K562 (cell line): ENCODE measurements around the gene ICAM1. TPM values are rescaled to one million over a fixed set of nuclear protein-coding genes. Genes with fewer than 3 reads are reported as not detected.

ENCODE experiments used
- ARID2 ChIP-seq: fragments of 450-650 bp; IDR thresholded peaks from 2 replicates; pipeline ENCODE4 v1.6.1; 2017; ENCODE audit warnings: antibody characterized with exemption, mild to moderate bottlenecking
- CCNT2 ChIP-seq: IDR thresholded peaks from 2 replicates; pipeline ENCODE4 v1.6.1; 2011; ENCODE audit warnings: borderline replicate concordance, low read depth, mild to moderate bottlenecking, moderate library complexity, mixed read lengths, low read length; ENCODE audit not compliant: insufficient read length; ENCODE audit errors: extremely low read depth
- CREB1 ChIP-seq, 2 experiments: sonication (generic) in 1 of 2; formaldehyde crosslinking in 1 of 2; IDR thresholded peaks; 2 replicates each; pipeline versions ENCODE4 v1.6.1 to v1.8.0; 2012 to 2022; ENCODE audit warnings: inconsistent platforms in 1 of 2, mild to moderate bottlenecking in 1 of 2, missing genetic modification reagents in 1 of 2, moderate library complexity in 1 of 2
- RCOR1 ChIP-seq, 2 experiments: IDR thresholded peaks; 2 replicates each; pipeline ENCODE4 v1.6.1; 2012; ENCODE audit warnings: low read depth in 2 of 2, low read length in 2 of 2, borderline replicate concordance in 1 of 2, improper control_type of control experiment in 1 of 2
- SAFB ChIP-seq: fragments of 200-400 bp; formaldehyde crosslinking; IDR thresholded peaks from 2 replicates; pipeline ENCODE4 v1.6.1; 2017; ENCODE audit warnings: low read depth, low read length, borderline replicate concordance
- TCF7 ChIP-seq: sonication (generic); IDR thresholded peaks from 2 replicates; pipeline ENCODE4 v1.6.1; 2016; ENCODE audit warnings: antibody characterized with exemption, borderline replicate concordance
- ZFX ChIP-seq: sonication (generic); formaldehyde crosslinking; IDR thresholded peaks from 2 replicates; pipeline ENCODE4 v1.8.0; 2022; ENCODE audit warnings: mild to moderate bottlenecking, missing genetic modification reagents, moderate library complexity
- ZNF263 ChIP-seq: sonication (generic); formaldehyde crosslinking; IDR thresholded peaks from 2 replicates; pipeline ENCODE4 v1.8.0; 2022; ENCODE audit warnings: mild to moderate bottlenecking, missing genetic modification reagents, borderline replicate concordance
- polyA plus RNA-seq, 8 experiments: library from polyadenylated mRNA; depleted of rRNA in 4 of 8; stranded (reverse) in 5 of 8; unstranded in 3 of 8; fragments of >200 nt; fragmentation: Nextera tagmentation in 2 of 8; fragmentation: Illumina TruSeq in 1 of 8; extraction: Ambion mirVana in 2 of 8; extraction: Trizol in 1 of 8; gene quantifications; 2 replicates each; pipeline versions ENCODE4 v1.2.1 to v1.2.3, GENCODE V29; 2011 to 2014; ENCODE audit warnings: inconsistent platforms in 1 of 8, missing spikeins in 1 of 8
- total RNA-seq, 7 experiments: library from RNA; depleted of rRNA in 6 of 7; stranded (reverse); fragments of >200 nt in 6 of 7; fragmentation: Illumina TruSeq in 2 of 7; extraction: Trizol in 2 of 7; gene quantifications; 2 replicates each; pipeline versions ENCODE4 v1.2.1 to v1.2.3, GENCODE V29; 2011 to 2021; ENCODE audit warnings: low replicate concordance in 1 of 7
- TF ChIP-seq, protein P1 (sequence below): sonication (generic); formaldehyde crosslinking; IDR thresholded peaks from 2 replicates; pipeline ENCODE4 v1.8.0; 2023; ENCODE audit warnings: missing genetic modification reagents, mild to moderate bottlenecking, borderline replicate concordance
- TF ChIP-seq, protein P2 (sequence below): fragments of 250-450 bp; sonication (Bioruptor Pico); IDR thresholded peaks from 2 replicates; pipeline ENCODE4 v1.5.0; 2021
- TF ChIP-seq, protein P3 (sequence below): sonication (generic); formaldehyde crosslinking; IDR thresholded peaks from 2 replicates; pipeline ENCODE4 v1.8.0; 2022; ENCODE audit warnings: mild to moderate bottlenecking, missing genetic modification reagents, borderline replicate concordance
- TF ChIP-seq, protein P4 (sequence below): fragments of 450-650 bp; IDR thresholded peaks from 2 replicates; pipeline ENCODE4 v1.6.1; 2016; ENCODE audit warnings: borderline replicate concordance
- TF ChIP-seq, protein P5 (sequence below): fragments of 250-450 bp; sonication (Bioruptor Pico); IDR thresholded peaks from 2 replicates; pipeline ENCODE4 v1.4.0; 2020; ENCODE audit warnings: mild to moderate bottlenecking

Gene ICAM1
- total and polyA plus RNA-seq, 9 of the 15 experiments (the other 6 are each of a cell fraction or from before 2014, with no cell fraction given), result 2.3 to 24.4 (median 13.4) TPM

DNA sequence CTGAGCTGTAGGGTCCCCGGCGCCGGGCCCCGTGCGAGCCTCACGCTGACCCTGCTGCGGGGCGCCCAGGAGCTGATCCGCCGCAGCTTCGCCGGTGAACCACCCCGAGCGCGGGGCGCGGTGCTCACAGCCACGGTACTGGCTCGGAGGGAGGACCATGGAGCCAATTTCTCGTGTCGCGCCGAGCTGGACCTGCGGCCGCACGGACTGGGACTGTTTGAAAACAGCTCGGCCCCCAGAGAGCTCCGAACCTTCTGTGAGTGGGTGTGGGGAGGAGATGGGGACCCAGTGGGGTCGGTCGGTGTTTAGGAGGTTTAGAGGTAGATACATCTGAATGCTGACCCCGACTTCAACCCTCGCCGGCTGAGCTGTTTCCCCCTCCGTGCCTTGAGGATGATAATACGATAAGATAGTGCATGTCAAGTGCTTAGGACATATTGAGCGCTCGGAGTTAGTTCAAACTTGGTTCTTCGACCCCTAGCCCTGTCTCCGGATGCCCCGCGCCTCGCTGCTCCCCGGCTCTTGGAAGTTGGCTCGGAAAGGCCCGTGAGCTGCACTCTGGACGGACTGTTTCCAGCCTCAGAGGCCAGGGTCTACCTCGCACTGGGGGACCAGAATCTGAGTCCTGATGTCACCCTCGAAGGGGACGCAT lies 20.8 kb downstream of the ICAM1 start (continued):
- TF ChIP-seq, protein P1, sequence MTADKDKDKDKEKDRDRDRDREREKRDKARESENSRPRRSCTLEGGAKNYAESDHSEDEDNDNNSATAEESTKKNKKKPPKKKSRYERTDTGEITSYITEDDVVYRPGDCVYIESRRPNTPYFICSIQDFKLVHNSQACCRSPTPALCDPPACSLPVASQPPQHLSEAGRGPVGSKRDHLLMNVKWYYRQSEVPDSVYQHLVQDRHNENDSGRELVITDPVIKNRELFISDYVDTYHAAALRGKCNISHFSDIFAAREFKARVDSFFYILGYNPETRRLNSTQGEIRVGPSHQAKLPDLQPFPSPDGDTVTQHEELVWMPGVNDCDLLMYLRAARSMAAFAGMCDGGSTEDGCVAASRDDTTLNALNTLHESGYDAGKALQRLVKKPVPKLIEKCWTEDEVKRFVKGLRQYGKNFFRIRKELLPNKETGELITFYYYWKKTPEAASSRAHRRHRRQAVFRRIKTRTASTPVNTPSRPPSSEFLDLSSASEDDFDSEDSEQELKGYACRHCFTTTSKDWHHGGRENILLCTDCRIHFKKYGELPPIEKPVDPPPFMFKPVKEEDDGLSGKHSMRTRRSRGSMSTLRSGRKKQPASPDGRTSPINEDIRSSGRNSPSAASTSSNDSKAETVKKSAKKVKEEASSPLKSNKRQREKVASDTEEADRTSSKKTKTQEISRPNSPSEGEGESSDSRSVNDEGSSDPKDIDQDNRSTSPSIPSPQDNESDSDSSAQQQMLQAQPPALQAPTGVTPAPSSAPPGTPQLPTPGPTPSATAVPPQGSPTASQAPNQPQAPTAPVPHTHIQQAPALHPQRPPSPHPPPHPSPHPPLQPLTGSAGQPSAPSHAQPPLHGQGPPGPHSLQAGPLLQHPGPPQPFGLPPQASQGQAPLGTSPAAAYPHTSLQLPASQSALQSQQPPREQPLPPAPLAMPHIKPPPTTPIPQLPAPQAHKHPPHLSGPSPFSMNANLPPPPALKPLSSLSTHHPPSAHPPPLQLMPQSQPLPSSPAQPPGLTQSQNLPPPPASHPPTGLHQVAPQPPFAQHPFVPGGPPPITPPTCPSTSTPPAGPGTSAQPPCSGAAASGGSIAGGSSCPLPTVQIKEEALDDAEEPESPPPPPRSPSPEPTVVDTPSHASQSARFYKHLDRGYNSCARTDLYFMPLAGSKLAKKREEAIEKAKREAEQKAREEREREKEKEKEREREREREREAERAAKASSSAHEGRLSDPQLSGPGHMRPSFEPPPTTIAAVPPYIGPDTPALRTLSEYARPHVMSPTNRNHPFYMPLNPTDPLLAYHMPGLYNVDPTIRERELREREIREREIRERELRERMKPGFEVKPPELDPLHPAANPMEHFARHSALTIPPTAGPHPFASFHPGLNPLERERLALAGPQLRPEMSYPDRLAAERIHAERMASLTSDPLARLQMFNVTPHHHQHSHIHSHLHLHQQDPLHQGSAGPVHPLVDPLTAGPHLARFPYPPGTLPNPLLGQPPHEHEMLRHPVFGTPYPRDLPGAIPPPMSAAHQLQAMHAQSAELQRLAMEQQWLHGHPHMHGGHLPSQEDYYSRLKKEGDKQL (CRISPR knock-in tag), result no peak
- TF ChIP-seq, protein P2, sequence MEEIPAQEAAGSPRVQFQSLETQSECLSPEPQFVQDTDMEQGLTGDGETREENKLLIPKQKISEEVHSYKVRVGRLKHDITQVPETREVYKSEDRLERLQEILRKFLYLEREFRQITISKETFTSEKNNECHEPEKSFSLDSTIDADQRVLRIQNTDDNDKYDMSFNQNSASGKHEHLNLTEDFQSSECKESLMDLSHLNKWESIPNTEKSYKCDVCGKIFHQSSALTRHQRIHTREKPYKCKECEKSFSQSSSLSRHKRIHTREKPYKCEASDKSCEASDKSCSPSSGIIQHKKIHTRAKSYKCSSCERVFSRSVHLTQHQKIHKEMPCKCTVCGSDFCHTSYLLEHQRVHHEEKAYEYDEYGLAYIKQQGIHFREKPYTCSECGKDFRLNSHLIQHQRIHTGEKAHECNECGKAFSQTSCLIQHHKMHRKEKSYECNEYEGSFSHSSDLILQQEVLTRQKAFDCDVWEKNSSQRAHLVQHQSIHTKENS (CRISPR knock-in tag), result no peak
- TF ChIP-seq ARID2, result no peak
- TF ChIP-seq, protein P3, sequence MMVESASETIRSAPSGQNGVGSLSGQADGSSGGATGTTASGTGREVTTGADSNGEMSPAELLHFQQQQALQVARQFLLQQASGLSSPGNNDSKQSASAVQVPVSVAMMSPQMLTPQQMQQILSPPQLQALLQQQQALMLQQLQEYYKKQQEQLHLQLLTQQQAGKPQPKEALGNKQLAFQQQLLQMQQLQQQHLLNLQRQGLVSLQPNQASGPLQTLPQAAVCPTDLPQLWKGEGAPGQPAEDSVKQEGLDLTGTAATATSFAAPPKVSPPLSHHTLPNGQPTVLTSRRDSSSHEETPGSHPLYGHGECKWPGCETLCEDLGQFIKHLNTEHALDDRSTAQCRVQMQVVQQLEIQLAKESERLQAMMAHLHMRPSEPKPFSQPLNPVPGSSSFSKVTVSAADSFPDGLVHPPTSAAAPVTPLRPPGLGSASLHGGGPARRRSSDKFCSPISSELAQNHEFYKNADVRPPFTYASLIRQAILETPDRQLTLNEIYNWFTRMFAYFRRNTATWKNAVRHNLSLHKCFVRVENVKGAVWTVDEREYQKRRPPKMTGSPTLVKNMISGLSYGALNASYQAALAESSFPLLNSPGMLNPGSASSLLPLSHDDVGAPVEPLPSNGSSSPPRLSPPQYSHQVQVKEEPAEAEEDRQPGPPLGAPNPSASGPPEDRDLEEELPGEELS (CRISPR knock-in tag), result no peak
- TF ChIP-seq RCOR1 (IDR thresholded peaks at IDR 0.05; ENCODE audit: borderline replicate concordance in 1 of 2, low read depth in 2 of 2, low read length in 2 of 2), result no peak
- no peak for TF ChIP-seq TCF7
- peak; percentile 47 for TF ChIP-seq ZFX
- TF ChIP-seq, protein P4, sequence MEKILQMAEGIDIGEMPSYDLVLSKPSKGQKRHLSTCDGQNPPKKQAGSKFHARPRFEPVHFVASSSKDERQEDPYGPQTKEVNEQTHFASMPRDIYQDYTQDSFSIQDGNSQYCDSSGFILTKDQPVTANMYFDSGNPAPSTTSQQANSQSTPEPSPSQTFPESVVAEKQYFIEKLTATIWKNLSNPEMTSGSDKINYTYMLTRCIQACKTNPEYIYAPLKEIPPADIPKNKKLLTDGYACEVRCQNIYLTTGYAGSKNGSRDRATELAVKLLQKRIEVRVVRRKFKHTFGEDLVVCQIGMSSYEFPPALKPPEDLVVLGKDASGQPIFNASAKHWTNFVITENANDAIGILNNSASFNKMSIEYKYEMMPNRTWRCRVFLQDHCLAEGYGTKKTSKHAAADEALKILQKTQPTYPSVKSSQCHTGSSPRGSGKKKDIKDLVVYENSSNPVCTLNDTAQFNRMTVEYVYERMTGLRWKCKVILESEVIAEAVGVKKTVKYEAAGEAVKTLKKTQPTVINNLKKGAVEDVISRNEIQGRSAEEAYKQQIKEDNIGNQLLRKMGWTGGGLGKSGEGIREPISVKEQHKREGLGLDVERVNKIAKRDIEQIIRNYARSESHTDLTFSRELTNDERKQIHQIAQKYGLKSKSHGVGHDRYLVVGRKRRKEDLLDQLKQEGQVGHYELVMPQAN, result 0 out of 2 replicates have a peak, but pooled peaks have one; percentile 12
- peak; percentile 98 for TF ChIP-seq ZNF263 (CRISPR knock-in tag)
- peak; percentile 27 for TF ChIP-seq CCNT2
- no peak for TF ChIP-seq CREB1 (IDR thresholded peaks at IDR 0.05)
- TF ChIP-seq CREB1 (CRISPR knock-in tag; IDR thresholded peaks at IDR 0.05), result peak; percentile 8; the same call in 1 of the 2 replicates
- TF ChIP-seq SAFB, result no peak
- TF ChIP-seq, protein P5, sequence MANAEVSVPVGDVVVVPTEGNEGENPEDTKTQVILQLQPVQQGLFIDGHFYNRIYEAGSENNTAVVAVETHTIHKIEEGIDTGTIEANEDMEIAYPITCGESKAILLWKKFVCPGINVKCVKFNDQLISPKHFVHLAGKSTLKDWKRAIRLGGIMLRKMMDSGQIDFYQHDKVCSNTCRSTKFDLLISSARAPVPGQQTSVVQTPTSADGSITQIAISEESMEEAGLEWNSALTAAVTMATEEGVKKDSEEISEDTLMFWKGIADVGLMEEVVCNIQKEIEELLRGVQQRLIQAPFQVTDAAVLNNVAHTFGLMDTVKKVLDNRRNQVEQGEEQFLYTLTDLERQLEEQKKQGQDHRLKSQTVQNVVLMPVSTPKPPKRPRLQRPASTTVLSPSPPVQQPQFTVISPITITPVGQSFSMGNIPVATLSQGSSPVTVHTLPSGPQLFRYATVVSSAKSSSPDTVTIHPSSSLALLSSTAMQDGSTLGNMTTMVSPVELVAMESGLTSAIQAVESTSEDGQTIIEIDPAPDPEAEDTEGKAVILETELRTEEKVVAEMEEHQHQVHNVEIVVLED (CRISPR knock-in tag), result no peak
